Gastrocnemius medialis (tissue), 4 donors: ENCODE results near the gene PARN.
"Not testable (repeated sequence)": the region's sequence is repeated elsewhere in the genome, so short reads cannot be mapped to it uniquely, and the experiment has no call there.

Experiments
- CTCF ChIP-seq, 5 experiments: fragments of 450-650 bp in 3 of 5; fragments of 200-600 bp in 2 of 5; sonication (generic) in 2 of 5; IDR thresholded peaks in 4 of 5; conservative IDR thresholded peaks in 1 of 5; 1 replicate in 4 of 5; 2 replicates in 1 of 5; pipeline ENCODE4 v1.5.1; 2016 to 2019; ENCODE audit warnings: antibody characterized with exemption in 5 of 5, mild to moderate bottlenecking in 3 of 5, moderate library complexity in 3 of 5
- POLR2A ChIP-seq, 2 donors: fragments of 450-650 bp; IDR thresholded peaks; one replicate each; pipeline ENCODE4 v1.6.1; 2017; ENCODE audit warnings: antibody characterized with exemption in 2 of 2, mild to moderate bottlenecking in 2 of 2, moderate library complexity in 2 of 2

- TF ChIP-seq CTCF (IDR thresholded peaks at IDR 0.05 in 4 of 5, conservative IDR thresholded peaks at IDR 0.05 in 1 of 5); POLR2A (IDR thresholded peaks at IDR 0.05): not testable (repeated sequence)
Observed at GRCh38 chr16:14400978-14401710, 228.9 kb downstream of the PARN start.
